RCC 7860 (cell line): Measurements from ENCODE around the gene COL5A1.

Experiments
- DNase-seq: peaks from one replicate; pipeline ENCODE4 v3.0.0-alpha.2; 2015; ENCODE audit warnings: low spot score
- FAIRE-seq: peaks from 2 replicates; lab custom pipeline; 2012; peaks lifted over from hg19 to GRCh38; lab: Jason Lieb, UNC

Gene COL5A1

GRCh38 chr9:134885001-134885678 lies 243.5 kb downstream of the COL5A1 start:
- no peak for FAIRE-seq

GRCh38 chr9:134885679-134886412 lies 244.2 kb downstream of the COL5A1 start:
- no peak for DNase-seq
- FAIRE-seq, result no peak

More at GRCh38 chr9:134885001-134885678, 243.5 kb downstream of the COL5A1 start:
- no peak for DNase-seq

GRCh38 chr9:134886413-134886913 lies 244.9 kb downstream of the COL5A1 start:
- FAIRE-seq (no peak), DNase-seq (no peak)

- FAIRE-seq (no peak), DNase-seq (no peak)
These were observed 245.6 kb downstream of the COL5A1 start for GRCh38 chr9:134887219-134887618.

- FAIRE-seq, result no peak
- no peak for DNase-seq
These were observed 246.3 kb downstream of the COL5A1 start for GRCh38 chr9:134887686-134888602.

DNA sequence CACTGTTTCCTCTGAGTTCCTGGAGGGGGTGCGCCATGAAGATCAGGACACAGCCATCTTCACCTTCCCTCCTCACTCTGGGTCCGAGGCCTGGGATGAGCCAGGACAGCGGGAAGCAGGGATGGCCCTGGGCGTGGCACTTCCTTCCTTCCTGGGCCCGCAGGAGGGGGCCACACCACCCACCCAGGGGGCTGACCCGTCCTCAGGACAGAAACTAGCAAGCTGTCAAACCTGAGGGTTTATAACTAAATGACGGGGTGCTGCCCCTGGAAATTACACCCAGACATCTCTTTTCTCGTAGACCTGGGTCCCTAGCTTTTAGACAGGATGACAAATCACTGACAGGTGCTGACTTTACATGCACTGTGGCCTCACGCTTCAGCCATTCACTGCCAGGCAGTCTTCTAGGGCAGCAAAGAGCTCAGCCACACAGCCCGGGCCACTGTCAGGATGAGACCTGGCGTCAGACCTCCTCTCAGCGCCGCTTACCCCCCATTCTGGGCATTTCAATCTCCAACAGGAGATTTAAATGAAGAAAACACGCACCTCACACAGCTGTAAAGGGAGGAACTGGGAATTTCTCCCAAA lies 247.1 kb downstream of the COL5A1 start:
- no peak for FAIRE-seq
- no peak for DNase-seq

GRCh38 chr9:134889386-134890154 lies 248.0 kb downstream of the COL5A1 start:
- DNase-seq (no peak), FAIRE-seq (no peak)

DNA sequence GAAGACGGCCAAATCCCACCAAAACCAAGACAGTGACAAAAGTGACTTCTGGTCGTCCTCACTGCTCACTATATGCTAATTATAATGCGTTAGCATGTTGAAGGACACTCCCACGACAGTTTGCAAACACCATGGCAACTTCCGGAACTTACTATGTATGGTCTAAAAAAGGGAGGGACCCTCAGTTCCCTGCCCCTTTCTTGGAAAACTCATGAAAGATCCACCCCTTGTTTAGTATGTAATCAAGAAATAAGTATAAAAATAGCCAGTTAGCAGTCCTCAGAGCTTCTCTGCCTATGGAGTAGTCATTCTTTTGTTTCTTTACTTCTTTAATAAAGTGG lies 248.5 kb downstream of the COL5A1 start:
- DNase-seq (no peak), FAIRE-seq (no peak)

- DNase-seq, result no peak
- no peak for FAIRE-seq
These were observed 249.4 kb downstream of the COL5A1 start for GRCh38 chr9:134891053-134891452.

DNA sequence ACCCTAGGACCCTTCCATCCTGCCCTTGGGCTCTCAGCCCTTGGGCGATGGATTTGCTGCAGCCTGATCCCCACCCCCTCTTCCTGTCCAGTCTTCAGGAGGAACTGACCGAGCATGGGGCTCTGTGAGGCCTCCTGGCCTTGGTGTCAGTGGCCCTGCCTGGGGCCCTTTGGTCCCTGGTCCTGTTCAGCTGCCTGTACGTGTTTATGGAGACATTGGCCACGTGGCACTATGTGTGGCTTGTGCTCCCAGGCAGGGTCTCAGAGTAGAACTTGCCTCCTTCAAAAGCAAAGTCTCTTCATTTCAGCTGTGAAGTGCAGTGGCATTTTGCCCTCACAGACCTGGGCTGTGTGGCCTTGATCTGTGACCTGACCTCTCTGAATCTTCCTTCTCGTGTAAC lies 250.1 kb downstream of the COL5A1 start:
- no peak for FAIRE-seq

GRCh38 chr9:134892221-134892620 lies 250.6 kb downstream of the COL5A1 start:
- DNase-seq (no peak), FAIRE-seq (no peak)

More for the DNA sequence above, 250.1 kb downstream of the COL5A1 start:
- no peak for DNase-seq

DNA sequence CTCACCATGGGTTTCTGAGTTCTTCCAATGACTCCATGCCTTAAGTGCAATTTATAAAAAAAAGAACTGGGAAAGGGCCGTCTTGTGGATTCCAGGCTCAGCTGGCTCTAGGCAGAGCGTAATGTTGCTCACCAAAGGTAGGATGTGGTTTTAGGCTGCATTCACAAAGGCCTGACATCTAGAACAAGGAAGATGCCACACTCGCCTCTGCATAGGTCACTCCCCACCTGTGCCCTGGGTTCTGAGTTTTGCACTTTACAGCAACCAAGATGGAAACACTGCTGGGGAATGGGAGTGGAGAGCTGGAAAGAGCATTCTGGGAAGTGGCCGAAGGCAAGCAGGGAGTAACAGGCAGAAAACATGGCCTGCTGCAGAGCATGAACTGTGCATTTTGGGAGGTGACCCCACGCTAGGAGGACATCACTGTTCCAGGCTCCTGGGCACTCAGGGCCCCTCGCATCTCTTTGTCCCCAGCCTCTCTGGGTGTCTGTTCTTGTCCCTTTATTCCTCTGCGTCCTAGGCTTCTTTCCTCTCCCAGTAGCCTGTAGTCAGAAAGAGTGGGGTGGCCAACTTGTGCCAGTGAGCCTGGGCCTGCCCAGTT lies 251.3 kb downstream of the COL5A1 start:
- DNase-seq (no peak), FAIRE-seq (no peak)
